ENCODE results near the gene SNU13.
"Not testable (repeated sequence)": the region's sequence is repeated elsewhere in the genome, so short reads cannot be mapped to it uniquely, and the experiment has no call there.

SNU13 gene

DNA sequence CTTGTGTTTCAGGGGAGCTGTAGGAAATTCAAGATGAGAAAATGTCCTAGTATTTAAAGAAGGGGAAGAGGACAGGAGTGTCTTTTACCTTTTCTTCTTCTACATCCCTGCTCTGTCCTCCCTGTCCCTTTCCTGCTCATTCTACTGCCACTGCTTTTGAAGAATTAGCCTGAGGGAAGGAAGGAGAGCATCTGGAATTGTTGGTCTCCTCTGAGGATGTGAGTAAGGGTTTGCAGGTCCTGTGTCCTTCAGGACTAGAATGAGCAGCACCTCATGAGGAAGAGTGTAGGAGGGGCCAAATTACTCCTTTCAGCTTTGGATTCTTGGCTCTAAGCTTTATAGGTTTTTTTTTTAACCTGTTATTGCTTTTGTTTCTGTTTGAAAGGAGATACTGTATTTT is 24.2 kb downstream of the SNU13 start:
- TF ChIP-seq, protein P1, sequence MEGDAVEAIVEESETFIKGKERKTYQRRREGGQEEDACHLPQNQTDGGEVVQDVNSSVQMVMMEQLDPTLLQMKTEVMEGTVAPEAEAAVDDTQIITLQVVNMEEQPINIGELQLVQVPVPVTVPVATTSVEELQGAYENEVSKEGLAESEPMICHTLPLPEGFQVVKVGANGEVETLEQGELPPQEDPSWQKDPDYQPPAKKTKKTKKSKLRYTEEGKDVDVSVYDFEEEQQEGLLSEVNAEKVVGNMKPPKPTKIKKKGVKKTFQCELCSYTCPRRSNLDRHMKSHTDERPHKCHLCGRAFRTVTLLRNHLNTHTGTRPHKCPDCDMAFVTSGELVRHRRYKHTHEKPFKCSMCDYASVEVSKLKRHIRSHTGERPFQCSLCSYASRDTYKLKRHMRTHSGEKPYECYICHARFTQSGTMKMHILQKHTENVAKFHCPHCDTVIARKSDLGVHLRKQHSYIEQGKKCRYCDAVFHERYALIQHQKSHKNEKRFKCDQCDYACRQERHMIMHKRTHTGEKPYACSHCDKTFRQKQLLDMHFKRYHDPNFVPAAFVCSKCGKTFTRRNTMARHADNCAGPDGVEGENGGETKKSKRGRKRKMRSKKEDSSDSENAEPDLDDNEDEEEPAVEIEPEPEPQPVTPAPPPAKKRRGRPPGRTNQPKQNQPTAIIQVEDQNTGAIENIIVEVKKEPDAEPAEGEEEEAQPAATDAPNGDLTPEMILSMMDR (conservative IDR thresholded peaks at IDR 0.05; ENCODE audit: low read depth, low read length) = no peak
- no peak for DNase-seq (ENCODE audit: low read depth)
- H3K4me3 ChIP-seq (ENCODE audit: low read length) = no peak overlapping the region

DNA sequence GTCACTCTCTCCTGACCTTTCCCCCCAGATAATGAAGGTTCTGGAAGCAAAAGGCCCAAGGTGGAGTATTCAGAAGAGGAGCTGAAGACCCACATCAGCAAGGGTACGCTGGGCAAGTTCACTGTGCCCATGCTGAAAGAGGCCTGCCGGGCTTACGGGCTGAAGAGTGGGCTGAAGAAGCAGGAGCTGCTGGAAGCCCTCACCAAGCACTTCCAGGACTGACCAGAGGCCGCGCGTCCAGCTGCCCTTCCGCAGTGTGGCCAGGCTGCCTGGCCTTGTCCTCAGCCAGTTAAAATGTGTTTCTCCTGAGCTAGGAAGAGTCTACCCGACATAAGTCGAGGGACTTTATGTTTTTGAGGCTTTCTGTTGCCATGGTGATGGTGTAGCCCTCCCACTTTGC is 25.1 kb downstream of the SNU13 start:
- not testable (repeated sequence) for H3K4me3 ChIP-seq (ENCODE audit: low read length); DNase-seq (ENCODE audit: low read depth)

DNA sequence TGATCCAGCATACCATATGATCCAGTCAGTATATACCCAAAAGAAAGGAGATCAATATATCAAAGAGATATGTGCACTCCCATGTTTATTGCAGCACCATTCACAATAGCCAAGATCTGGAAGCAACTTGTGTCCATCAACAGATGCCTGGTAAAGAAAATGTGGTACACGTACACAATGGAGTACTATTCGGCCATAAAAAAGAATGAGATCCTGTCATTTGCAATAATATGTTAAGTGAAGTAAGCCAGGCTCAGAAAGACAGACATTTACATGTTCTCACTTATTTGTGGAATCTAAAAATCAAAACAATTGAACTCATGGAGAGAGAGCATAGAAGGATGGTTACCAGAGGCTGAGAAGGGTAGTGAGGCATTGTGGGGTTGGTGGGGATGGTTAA is 27.0 kb downstream of the SNU13 start:
- H3K4me3 ChIP-seq (ENCODE audit: low read length) = no peak overlapping the region
- no peak for DNase-seq (ENCODE audit: low read depth)
- TF ChIP-seq, protein P1 (conservative IDR thresholded peaks at IDR 0.05; ENCODE audit: low read depth, low read length) = no peak

DNA sequence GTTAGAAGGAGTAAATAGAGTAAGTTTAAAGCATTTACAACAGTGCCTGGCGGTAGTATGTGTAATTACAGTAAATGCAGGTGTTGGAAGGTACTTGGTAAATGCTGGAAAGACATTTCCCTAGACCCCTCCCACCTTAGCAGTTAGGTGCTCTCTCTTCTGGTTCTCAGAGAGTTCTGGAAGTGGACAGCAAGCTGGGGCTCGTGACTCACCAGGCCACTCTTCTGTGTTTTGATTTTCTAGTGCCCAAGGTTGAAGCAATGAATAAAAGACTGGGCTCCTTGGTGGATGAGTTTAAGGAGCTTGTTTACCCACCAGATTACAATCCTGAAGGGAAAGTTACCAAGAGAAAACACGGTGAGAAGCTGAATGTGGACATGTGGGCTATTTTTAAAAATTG is 27.6 kb downstream of the SNU13 start:
- TF ChIP-seq, protein P1 (conservative IDR thresholded peaks at IDR 0.05; ENCODE audit: low read depth, low read length) = no peak
- no peak for DNase-seq (ENCODE audit: low read depth)
- H3K4me3 ChIP-seq (ENCODE audit: low read length) = no peak overlapping the region

DNA sequence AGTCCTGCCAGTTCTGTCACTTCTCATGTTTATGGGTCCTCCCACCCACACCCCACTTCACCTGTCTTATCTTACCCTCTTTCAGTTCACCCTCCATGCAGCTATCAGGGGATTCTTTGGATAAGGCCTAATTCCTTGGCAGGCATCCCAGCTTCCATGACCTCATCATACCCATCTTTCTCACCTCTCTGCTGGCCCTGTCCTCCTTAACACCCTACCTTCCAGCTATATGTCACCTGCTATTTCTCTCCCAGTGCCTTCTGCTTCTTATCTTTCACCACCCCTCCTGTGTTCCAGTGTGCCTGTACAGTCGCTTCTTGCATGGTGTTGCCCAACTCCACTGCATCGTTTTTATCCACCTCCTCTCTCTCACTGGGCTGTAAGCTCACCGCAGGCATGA is 28.3 kb downstream of the SNU13 start:
- H3K4me3 ChIP-seq (ENCODE audit: low read length) = no peak overlapping the region
- DNase-seq (ENCODE audit: low read depth) = no peak
- TF ChIP-seq, protein P1 (conservative IDR thresholded peaks at IDR 0.05; ENCODE audit: low read depth, low read length) = no peak

DNA sequence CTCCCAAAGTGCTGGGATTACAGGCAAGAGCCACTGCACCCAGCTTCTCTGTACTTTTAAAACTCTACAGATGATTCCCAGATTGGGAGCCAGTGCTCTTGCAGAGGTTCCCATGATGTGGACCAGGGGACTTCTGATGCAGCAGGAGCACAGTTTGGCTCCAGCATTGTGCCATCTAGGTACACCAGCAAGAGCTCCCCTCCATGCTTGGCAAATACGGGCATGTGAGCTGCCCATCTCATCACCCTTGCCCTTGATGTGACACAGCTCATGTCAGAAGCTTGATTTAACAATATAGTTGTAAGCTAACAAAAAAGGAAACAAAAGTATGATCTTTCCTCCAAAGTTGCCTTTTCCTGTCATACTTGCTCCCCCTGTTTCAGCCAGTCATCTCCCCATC is 28.7 kb downstream of the SNU13 start:
- H3K4me3 ChIP-seq (ENCODE audit: low read length) = no peak overlapping the region
- TF ChIP-seq, protein P1 (conservative IDR thresholded peaks at IDR 0.05; ENCODE audit: low read depth, low read length) = no peak
- DNase-seq (ENCODE audit: low read depth) = no peak

DNA sequence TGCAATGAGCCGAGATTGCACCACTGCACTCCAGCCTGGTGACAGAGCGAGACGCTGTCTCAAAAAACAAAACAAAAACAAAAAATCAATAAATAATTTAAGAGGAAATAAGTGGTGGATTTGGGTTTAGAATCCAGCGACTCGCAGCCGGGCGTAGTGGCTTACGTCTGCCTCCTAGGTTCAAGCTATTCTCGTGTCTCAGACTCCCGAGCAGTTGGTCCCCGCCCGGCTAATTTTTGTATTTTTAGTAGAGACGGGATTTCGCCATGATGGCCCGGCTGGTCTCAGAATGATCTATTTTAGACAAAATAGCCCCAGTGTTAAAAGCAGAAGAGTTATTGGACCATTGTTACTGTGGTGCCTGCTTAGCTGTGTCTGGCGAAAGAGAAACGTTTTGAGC is 29.8 kb downstream of the SNU13 start:
- TF ChIP-seq, protein P1 (conservative IDR thresholded peaks at IDR 0.05; ENCODE audit: low read depth, low read length) = no peak
- H3K4me3 ChIP-seq (ENCODE audit: low read length) = no peak overlapping the region
- no peak for DNase-seq (ENCODE audit: low read depth)

DNA sequence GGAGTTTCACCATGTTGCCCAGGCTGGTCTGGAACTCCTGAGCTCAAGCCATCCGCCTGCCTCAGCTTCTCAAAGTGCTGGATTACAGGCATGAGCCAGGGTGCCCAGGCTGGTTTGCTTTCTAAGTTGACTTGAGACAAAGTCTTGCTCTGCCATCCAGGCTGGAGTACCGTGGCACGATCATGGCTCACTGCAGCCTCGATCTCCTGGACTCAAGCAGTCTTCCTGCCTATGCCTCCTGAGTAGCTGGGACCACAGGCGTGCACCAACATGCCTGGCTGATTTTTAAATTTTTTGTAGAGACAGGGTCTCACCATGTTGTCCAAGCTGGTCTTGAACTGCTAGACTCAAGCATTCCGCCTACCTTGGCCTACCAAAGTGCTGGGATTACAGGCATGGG is 31.0 kb downstream of the SNU13 start:
- TF ChIP-seq, protein P1 (conservative IDR thresholded peaks at IDR 0.05; ENCODE audit: low read depth, low read length) = no peak
- no peak for DNase-seq (ENCODE audit: low read depth)
- no peak overlapping the region for H3K4me3 ChIP-seq (ENCODE audit: low read length)
